ENCODE results near the gene ZNF638.

The ZNF638 gene

DNA sequence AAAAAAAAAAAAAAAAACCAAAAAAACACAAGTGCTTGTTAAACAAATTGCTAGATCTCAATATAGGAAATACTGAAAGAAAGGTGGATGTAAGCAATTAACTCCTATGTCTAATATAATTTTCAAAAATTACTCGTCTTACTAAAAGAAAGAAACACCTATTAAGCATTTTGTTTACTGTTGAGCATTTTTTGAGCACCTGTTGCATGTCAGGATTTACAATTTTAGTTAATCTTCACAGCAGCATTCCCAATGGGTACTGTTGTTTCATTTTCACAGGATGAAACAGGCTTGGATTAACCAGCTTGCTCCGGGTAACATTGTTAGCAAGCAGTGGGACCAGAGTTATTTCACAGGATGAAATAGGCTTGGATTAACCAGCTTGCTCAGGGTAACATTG lies 4.8 kb downstream of the ZNF638 start:
- Histone ChIP-seq H3K27ac (ENCODE audit: low read length) (no peak overlapping the region), H3K9me3 (ENCODE audit: control insufficient read depth, low read depth, low read length) (no peaks in the 10 kb centered on the region), H3K4me3 (ENCODE audit: low read length) (no peak overlapping the region), H3K4me1 (ENCODE audit: control insufficient read depth, low read depth, low read length) (peaks cover 16% of the 10 kb centered on the region), H3K36me3 (ENCODE audit: control insufficient read depth, low read depth, low read length) (peaks cover 9% of the 10 kb centered on the region), H3K9ac (ENCODE audit: low read length) (no peak overlapping the region), H3K27me3 (ENCODE audit: control insufficient read depth, insufficient read depth, low read length) (no peaks in the 10 kb centered on the region)

DNA sequence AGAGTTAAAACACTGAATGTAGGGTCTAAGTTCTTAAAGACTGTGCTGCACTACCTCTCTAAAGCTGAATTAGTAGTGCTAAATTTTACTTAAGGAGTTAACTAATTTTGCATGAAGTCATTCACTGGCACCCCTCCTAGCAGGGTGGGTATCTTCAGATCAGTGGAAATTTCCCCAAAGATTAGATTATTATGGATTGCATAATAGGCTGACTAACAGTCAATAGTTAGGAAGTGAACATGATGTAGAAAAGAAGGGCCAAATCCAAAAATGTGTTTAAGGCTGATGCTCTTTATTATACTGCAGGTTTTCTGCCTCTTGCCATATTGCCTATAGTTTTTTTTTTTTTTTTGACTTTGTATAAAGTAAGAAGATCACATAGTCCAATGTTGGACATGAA lies 5.2 kb downstream of the ZNF638 start:
- Histone ChIP-seq H3K9me3 (ENCODE audit: control insufficient read depth, low read depth, low read length) (no peaks in the 10 kb centered on the region), H3K27ac (ENCODE audit: low read length) (no peak overlapping the region), H3K4me1 (ENCODE audit: control insufficient read depth, low read depth, low read length) (peaks cover 16% of the 10 kb centered on the region), H3K36me3 (ENCODE audit: control insufficient read depth, low read depth, low read length) (peaks cover 9% of the 10 kb centered on the region), H3K9ac (ENCODE audit: low read length) (no peak overlapping the region), H3K4me3 (ENCODE audit: low read length) (no peak overlapping the region), H3K27me3 (ENCODE audit: control insufficient read depth, insufficient read depth, low read length) (no peaks in the 10 kb centered on the region)

DNA sequence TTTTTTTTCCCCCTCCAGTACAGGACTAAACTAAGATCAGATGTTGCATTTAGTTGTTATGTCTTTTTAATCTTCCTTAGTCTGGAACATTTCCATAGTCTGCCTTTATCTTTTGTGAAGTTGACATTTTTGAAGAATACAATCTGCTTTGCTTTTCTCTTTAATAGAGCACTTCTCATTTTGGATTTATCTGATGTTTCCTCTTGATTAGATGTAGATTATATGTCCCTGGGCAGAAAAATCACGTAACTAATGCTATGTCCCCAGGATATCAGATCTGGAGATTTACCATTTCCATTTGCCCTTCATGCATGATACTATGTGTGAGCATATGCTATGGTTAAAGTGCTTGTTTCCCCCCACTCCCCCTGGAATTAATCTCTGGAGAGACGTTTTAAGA lies 6.2 kb downstream of the ZNF638 start:
- Histone ChIP-seq H3K36me3 (ENCODE audit: control insufficient read depth, low read depth, low read length) (peaks cover 9% of the 10 kb centered on the region), H3K27me3 (ENCODE audit: control insufficient read depth, insufficient read depth, low read length) (no peaks in the 10 kb centered on the region), H3K4me3 (ENCODE audit: low read length) (no peak overlapping the region), H3K4me1 (ENCODE audit: control insufficient read depth, low read depth, low read length) (peaks cover 16% of the 10 kb centered on the region), H3K9ac (ENCODE audit: low read length) (no peak overlapping the region), H3K9me3 (ENCODE audit: control insufficient read depth, low read depth, low read length) (no peaks in the 10 kb centered on the region), H3K27ac (ENCODE audit: low read length) (no peak overlapping the region)

DNA sequence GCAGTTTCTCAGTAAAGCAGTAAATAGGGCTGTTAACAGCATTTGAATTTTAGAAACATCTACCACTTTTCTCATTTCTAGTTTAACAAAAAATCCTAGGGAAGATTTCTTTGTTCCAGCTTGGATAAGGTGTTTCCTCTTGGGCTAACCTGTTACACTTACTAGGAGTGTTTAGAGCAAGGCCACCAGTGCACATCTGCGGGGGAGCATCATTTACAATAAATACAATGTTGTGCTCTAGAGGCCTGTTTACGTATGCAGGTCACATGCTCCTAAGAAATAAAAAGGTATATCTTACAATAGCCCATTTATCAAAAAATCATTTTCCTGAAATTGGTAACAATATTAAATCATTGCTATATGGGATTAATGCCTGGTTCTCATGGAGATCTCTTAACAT lies 8.1 kb downstream of the ZNF638 start:
- no peak overlapping the region for H3K27ac ChIP-seq (ENCODE audit: low read length)
- no peaks in the 10 kb centered on the region for H3K27me3 ChIP-seq (ENCODE audit: control insufficient read depth, insufficient read depth, low read length)
- H3K9me3 ChIP-seq (ENCODE audit: control insufficient read depth, low read depth, low read length): no peaks in the 10 kb centered on the region
- H3K4me3 ChIP-seq (ENCODE audit: low read length): no peak overlapping the region
- peaks cover 3% of the 10 kb centered on the region for H3K36me3 ChIP-seq (ENCODE audit: control insufficient read depth, low read depth, low read length)
- no peak overlapping the region for H3K9ac ChIP-seq (ENCODE audit: low read length)
- H3K4me1 ChIP-seq (ENCODE audit: control insufficient read depth, low read depth, low read length): peaks cover 3% of the 10 kb centered on the region

DNA sequence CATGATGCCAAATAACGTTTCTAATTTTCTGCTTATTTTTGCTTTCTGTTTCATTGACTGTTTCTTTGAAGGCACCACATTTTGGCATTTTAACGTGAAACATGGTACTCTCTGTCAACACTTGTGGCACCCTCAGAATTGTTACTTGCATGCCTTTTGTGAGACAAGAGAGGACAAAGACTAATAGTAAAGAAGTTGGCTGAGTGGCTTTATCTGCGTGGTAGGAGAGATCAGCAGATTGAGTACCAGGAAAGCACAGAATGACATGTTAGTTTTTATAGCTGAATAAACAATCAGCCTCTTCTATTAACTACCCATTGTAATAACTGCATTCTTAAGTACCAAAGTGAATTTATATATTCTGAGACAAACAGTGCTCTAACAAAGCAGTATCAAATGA lies 8.6 kb downstream of the ZNF638 start:
- peaks cover 3% of the 10 kb centered on the region for H3K4me1 ChIP-seq (ENCODE audit: control insufficient read depth, low read depth, low read length)
- H3K4me3 ChIP-seq (ENCODE audit: low read length): no peak overlapping the region
- H3K27ac ChIP-seq (ENCODE audit: low read length): no peak overlapping the region
- no peak overlapping the region for H3K9ac ChIP-seq (ENCODE audit: low read length)
- H3K36me3 ChIP-seq (ENCODE audit: control insufficient read depth, low read depth, low read length): peaks cover under 1% of the 10 kb centered on the region
- H3K27me3 ChIP-seq (ENCODE audit: control insufficient read depth, insufficient read depth, low read length): no peaks in the 10 kb centered on the region
- H3K9me3 ChIP-seq (ENCODE audit: control insufficient read depth, low read depth, low read length): no peaks in the 10 kb centered on the region

DNA sequence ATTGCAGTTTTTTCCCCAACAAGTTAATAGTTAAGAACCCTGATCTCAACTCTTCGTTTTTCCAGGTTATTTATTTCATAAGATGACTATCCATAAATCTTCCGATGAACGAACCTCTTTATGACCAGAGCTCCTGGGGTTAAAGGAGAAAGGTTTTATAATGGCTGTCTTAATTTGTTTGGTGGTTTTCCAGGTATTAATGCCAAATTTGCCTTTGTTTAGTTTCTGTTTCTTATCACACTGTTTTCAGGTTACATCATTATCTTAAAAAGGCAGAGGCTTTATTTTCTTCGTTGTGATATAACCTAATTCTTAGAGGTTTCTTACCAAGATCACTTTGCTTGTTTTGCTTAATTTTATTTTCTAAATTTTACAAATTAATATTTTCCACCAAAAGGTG lies 10.1 kb downstream of the ZNF638 start:
- Histone ChIP-seq H3K9me3 (ENCODE audit: control insufficient read depth, low read depth, low read length) (no peaks in the 10 kb centered on the region), H3K36me3 (ENCODE audit: control insufficient read depth, low read depth, low read length) (no peaks in the 10 kb centered on the region), H3K9ac (ENCODE audit: low read length) (no peak overlapping the region), H3K4me1 (ENCODE audit: control insufficient read depth, low read depth, low read length) (peaks cover 3% of the 10 kb centered on the region), H3K27ac (ENCODE audit: low read length) (no peak overlapping the region), H3K4me3 (ENCODE audit: low read length) (no peak overlapping the region), H3K27me3 (ENCODE audit: control insufficient read depth, insufficient read depth, low read length) (no peaks in the 10 kb centered on the region)

DNA sequence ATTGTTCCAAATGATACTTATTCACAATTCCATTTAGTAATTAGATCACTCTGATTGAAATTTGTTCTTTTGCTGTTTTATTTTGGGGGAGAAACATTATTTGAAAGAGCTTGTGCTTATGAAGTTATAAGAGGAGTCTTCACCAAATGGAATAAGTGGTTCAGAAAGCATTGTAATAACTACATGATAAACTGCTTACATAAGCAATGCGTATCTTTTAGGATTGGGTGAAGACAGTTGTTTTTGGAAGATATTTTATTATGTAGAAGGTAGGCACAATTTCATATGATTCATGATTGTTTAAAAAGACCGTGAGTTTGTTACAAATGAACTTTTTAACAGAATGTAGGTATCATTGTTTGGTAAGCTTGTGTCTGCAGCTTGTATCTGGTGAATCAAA lies 14.5 kb downstream of the ZNF638 start:
- H3K36me3 ChIP-seq (ENCODE audit: control insufficient read depth, low read depth, low read length): peaks cover 25% of the 10 kb centered on the region
- no peak overlapping the region for H3K4me3 ChIP-seq (ENCODE audit: low read length)
- H3K9ac ChIP-seq (ENCODE audit: low read length): no peak overlapping the region
- no peak overlapping the region for H3K27ac ChIP-seq (ENCODE audit: low read length)
- no peaks in the 10 kb centered on the region for H3K9me3 ChIP-seq (ENCODE audit: control insufficient read depth, low read depth, low read length)
- H3K4me1 ChIP-seq (ENCODE audit: control insufficient read depth, low read depth, low read length): no peaks in the 10 kb centered on the region
- no peaks in the 10 kb centered on the region for H3K27me3 ChIP-seq (ENCODE audit: control insufficient read depth, insufficient read depth, low read length)

DNA sequence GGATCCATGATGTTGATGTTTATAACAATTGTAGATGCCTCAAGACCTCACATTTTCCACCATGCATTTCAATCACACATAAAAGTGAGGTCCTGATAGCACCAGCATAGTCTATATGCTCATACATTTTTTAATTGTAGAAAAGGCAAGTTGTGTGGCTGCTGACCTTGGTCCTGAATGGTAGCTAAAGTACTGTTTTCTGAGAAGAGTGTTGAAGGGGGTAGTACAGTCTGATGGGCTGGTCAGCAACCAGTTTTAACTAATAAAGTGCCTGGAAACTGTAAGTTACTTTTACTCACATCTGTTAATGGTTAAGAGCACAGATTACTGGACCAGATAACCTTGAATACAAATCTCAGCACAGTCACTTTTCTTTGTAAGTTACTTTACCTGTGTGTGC lies 15.9 kb downstream of the ZNF638 start:
- Histone ChIP-seq H3K9me3 (ENCODE audit: control insufficient read depth, low read depth, low read length) (no peaks in the 10 kb centered on the region), H3K36me3 (ENCODE audit: control insufficient read depth, low read depth, low read length) (peaks cover 28% of the 10 kb centered on the region), H3K27ac (ENCODE audit: low read length) (no peak overlapping the region)

DNA sequence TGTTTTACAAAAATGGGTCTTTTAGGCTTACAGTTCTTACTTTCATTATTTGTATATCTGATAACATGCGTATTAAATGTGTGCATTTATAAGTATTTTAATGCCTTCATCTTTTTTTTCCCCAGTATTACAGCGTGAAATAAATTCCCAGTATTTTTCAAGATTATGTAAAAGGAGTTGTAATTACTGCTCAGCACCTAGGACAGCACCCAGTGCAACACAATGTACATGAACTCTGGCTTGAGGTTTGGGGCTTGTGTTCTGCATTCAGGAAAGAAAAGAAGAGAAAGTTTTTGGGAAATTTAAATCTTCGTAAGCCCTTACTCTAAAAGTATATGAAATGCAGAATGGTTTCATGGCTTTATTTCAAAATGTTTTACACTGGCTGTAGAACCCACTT lies 16.7 kb downstream of the ZNF638 start:
- Histone ChIP-seq H3K4me1 (ENCODE audit: control insufficient read depth, low read depth, low read length) (no peaks in the 10 kb centered on the region), H3K9ac (ENCODE audit: low read length) (no peak overlapping the region), H3K27me3 (ENCODE audit: control insufficient read depth, insufficient read depth, low read length) (no peaks in the 10 kb centered on the region), H3K36me3 (ENCODE audit: control insufficient read depth, low read depth, low read length) (peaks cover 35% of the 10 kb centered on the region), H3K9me3 (ENCODE audit: control insufficient read depth, low read depth, low read length) (no peaks in the 10 kb centered on the region), H3K4me3 (ENCODE audit: low read length) (no peak overlapping the region), H3K27ac (ENCODE audit: low read length) (no peak overlapping the region)

More for the DNA sequence above, 15.9 kb downstream of the ZNF638 start:
- Histone ChIP-seq H3K4me1 (ENCODE audit: control insufficient read depth, low read depth, low read length) (no peaks in the 10 kb centered on the region), H3K9ac (ENCODE audit: low read length) (no peak overlapping the region), H3K4me3 (ENCODE audit: low read length) (no peak overlapping the region), H3K27me3 (ENCODE audit: control insufficient read depth, insufficient read depth, low read length) (no peaks in the 10 kb centered on the region)

DNA sequence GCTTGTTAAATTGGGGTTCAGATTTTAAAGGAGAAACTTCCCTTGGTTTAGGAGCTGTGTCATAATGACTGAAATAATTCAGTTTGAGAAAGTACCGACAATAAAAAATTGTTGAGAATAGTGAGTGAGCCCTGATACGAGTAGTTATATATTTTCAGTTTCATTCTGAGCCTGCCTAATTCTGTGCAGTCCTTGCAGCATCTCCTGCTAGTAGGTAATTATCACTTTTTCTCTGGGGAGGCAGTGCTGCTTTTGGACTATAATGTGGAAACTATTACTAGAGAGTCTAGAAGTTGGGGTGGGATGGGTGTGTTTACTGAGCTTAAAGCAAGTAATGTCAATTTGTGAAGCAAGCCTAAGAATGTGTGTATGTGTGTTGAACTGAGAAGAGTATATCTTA lies 21.7 kb downstream of the ZNF638 start:
- Histone ChIP-seq H3K9ac (ENCODE audit: low read length) (no peak overlapping the region), H3K27me3 (ENCODE audit: control insufficient read depth, insufficient read depth, low read length) (no peaks in the 10 kb centered on the region), H3K9me3 (ENCODE audit: control insufficient read depth, low read depth, low read length) (no peaks in the 10 kb centered on the region), H3K4me1 (ENCODE audit: control insufficient read depth, low read depth, low read length) (no peaks in the 10 kb centered on the region), H3K4me3 (ENCODE audit: low read length) (no peak overlapping the region), H3K36me3 (ENCODE audit: control insufficient read depth, low read depth, low read length) (peaks cover 67% of the 10 kb centered on the region), H3K27ac (ENCODE audit: low read length) (no peak overlapping the region)

DNA sequence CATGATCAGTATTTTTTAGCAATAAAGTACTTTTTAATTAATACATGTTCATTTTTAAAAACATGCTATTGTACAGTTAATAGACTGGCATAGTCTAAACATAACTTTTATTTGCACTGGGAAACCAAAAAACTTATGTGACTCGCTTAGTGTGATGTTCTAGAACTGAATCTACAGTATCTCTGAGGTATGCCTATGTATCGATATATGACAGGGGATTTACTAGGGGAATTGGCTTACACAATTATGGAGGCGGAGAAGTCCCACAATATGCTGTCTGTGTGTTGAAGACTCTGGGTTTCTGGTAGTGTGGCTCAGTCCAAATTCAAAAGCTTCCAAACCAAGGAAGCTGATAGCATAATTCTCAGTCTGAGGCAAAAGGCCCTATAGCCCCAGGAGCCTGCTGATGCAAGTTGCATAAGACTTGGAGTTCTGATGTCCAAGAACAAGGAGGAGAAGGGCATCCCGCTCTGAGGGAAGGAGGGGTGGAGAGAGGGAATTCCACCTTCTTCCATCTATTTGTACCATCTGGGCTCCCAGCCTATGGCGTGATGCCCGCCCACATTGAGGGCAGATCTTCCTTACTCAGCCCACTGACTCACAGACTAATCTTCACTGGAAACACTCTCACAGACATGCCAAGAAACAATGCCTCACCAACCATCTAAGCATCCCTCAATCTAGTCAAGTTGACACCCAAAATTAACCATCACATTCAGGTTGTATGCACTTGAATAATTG lies 27.5 kb downstream of the ZNF638 start:
- no peak overlapping the region for H3K4me3 ChIP-seq (ENCODE audit: low read length)
- H3K9ac ChIP-seq (ENCODE audit: low read length): no peak overlapping the region
- no peak overlapping the region for H3K27ac ChIP-seq (ENCODE audit: low read length)
- no peaks in the 10 kb centered on the region for H3K9me3 ChIP-seq (ENCODE audit: control insufficient read depth, low read depth, low read length)
- H3K4me1 ChIP-seq (ENCODE audit: control insufficient read depth, low read depth, low read length): no peaks in the 10 kb centered on the region
- H3K27me3 ChIP-seq (ENCODE audit: control insufficient read depth, insufficient read depth, low read length): no peaks in the 10 kb centered on the region
- peaks cover 78% of the 10 kb centered on the region for H3K36me3 ChIP-seq (ENCODE audit: control insufficient read depth, low read depth, low read length)

DNA sequence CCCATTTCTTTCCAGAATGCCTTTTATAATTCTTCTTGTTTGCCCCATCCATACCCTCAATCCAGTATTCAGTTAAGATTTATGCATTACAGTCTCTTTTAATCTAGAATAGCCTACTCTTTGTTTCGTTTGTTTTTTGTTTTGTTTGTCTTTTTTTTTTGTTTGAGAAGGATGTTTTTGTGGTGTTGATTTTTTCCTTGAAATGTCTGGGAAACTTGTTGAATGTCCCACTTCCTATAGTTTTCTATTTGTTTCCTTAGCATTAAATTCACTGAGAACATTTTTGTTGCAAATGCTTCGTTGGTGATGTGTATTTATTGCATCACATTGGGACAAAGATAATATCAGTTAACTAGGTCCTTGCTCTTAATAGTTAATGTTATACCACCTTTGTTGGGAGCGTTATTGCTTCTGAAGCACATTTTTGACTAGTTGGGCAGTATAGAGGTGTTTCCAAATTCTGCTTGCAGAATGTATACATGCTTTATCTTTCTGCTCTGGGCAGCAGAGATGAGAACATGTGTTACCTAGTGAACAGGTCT lies 28.9 kb downstream of the ZNF638 start:
- H3K9me3 ChIP-seq (ENCODE audit: control insufficient read depth, low read depth, low read length): no peaks in the 10 kb centered on the region
- no peak overlapping the region for H3K9ac ChIP-seq (ENCODE audit: low read length)
- no peaks in the 10 kb centered on the region for H3K4me1 ChIP-seq (ENCODE audit: control insufficient read depth, low read depth, low read length)
- H3K4me3 ChIP-seq (ENCODE audit: low read length): no peak overlapping the region
- H3K36me3 ChIP-seq (ENCODE audit: control insufficient read depth, low read depth, low read length): peaks cover 89% of the 10 kb centered on the region
- no peaks in the 10 kb centered on the region for H3K27me3 ChIP-seq (ENCODE audit: control insufficient read depth, insufficient read depth, low read length)
- no peak overlapping the region for H3K27ac ChIP-seq (ENCODE audit: low read length)
